NT2/D1 (cell line): Measurements from ENCODE around the gene DLG2.
A peak's percentile ranks its signal among the peaks of the same experiment; 100 is the strongest.

Experiments used
- DNase-seq: peaks from one replicate; pipeline ENCODE4 v3.0.0-alpha.2; 2011; ENCODE audit warnings: low read depth, low spot score
- H3K27me3 ChIP-seq: 2 replicates; pipeline ENCODE4 v1.6.0; 2011; ENCODE audit warnings: mild to moderate bottlenecking; ENCODE audit not compliant: insufficient read length, insufficient read depth
- H3K36me3 ChIP-seq: 2 replicates; pipeline ENCODE4 v1.6.1; 2011; ENCODE audit warnings: mild to moderate bottlenecking, low read length, mixed read lengths; ENCODE audit not compliant: insufficient read depth, insufficient read length
- H3K4me1 ChIP-seq: 2 replicates; pipeline ENCODE4 v1.5.1; 2011; ENCODE audit not compliant: insufficient read depth, insufficient read length
- H3K4me3 ChIP-seq: 2 replicates; pipeline ENCODE4 v1.5.1; 2011; ENCODE audit warnings: low read depth; ENCODE audit not compliant: insufficient read length
- H3K9ac ChIP-seq: 2 replicates; pipeline ENCODE4 v1.6.0; 2011; ENCODE audit warnings: low read depth; ENCODE audit not compliant: insufficient read length
- H3K9me3 ChIP-seq: 2 replicates; pipeline ENCODE4 v1.5.1; 2011; ENCODE audit warnings: mild to moderate bottlenecking, low read length; ENCODE audit not compliant: insufficient read depth
- SUZ12 ChIP-seq: IDR thresholded peaks from 2 replicates; pipeline ENCODE4 v1.6.1; 2011; ENCODE audit not compliant: insufficient read length, insufficient read depth; ENCODE audit errors: extremely low read depth
- YY1 ChIP-seq: IDR thresholded peaks from 2 replicates; pipeline ENCODE4 v1.6.1; 2011; ENCODE audit not compliant: insufficient read length, insufficient read depth
- ZNF274 ChIP-seq: IDR thresholded peaks from 2 replicates; pipeline ENCODE4 v1.6.1; 2011; ENCODE audit warnings: mild to moderate bottlenecking, low read depth, low read length

The DLG2 gene

DNA sequence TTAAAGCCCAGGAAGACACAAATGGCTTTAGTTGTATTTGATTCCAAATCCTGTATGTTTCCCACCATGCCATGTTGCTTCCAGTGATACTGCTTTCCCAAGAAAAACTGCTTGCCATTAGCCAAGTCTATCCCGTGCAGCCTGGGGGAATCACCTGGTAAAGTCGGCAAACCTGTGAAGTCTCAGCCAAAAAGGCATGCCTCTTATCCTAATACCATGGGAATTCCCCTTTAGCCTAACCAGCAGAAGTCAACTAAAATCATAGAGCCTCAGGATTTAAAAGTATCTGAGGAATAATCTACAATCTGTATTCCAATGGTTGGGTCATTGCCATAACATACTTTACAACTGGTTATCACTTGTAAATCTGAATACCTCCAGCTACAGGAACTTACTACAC lies 869.4 kb downstream of the DLG2 start:
- TF ChIP-seq SUZ12: no peak
- TF ChIP-seq YY1: no peak
- no peak for TF ChIP-seq ZNF274
- no peak for DNase-seq
- Histone ChIP-seq H3K27me3 (no peaks in the 10 kb centered on the region), H3K9me3 (no peaks in the 10 kb centered on the region), H3K4me3 (no peak overlapping the region), H3K4me1 (no peaks in the 10 kb centered on the region), H3K9ac (no peak overlapping the region), H3K36me3 (no peaks in the 10 kb centered on the region)

- no peak for TF ChIP-seq YY1
- TF ChIP-seq ZNF274: no peak
- TF ChIP-seq SUZ12: no peak
- Histone ChIP-seq H3K4me3 (no peak overlapping the region), H3K4me1 (no peaks in the 10 kb centered on the region), H3K27me3 (no peaks in the 10 kb centered on the region), H3K36me3 (no peaks in the 10 kb centered on the region), H3K9me3 (no peaks in the 10 kb centered on the region), H3K9ac (no peak overlapping the region)
- no peak for DNase-seq
Measured at GRCh38 chr11:84751371-84751770, 875.8 kb downstream of the DLG2 start.

- no peak overlapping the region for H3K9ac ChIP-seq
- no peaks in the 10 kb centered on the region for H3K4me1 ChIP-seq
- H3K9me3 ChIP-seq: no peaks in the 10 kb centered on the region
- TF ChIP-seq SUZ12 (no peak), YY1 (no peak), ZNF274 (no peak)
- DNase-seq: no peak
- no peaks in the 10 kb centered on the region for H3K36me3 ChIP-seq
- H3K4me3 ChIP-seq: no peak overlapping the region
- no peaks in the 10 kb centered on the region for H3K27me3 ChIP-seq
Measured at GRCh38 chr11:84747871-84748270, 879.3 kb downstream of the DLG2 start.

DNA sequence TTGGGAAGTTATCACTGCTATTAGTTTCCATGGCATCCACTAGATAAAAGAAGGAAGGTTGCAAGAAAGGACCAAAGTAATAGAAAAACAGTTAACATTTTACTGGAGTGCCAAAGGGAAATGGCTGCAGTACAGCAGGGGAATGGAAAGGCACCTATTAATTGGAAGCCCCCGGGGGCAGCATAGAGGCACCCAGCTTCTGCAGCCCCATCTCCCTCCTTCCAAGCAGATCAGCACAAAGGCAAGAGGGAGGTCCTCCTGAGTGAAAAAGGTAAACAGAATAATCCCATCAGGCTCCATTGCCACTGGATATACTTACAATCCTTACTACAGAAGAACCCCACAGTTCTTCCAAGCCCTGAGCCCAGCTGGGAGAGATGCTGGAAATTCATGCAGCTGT lies 887.1 kb downstream of the DLG2 start:
- Histone ChIP-seq H3K36me3 (no peaks in the 10 kb centered on the region), H3K4me3 (no peak overlapping the region), H3K9ac (no peak overlapping the region), H3K27me3 (no peaks in the 10 kb centered on the region), H3K9me3 (no peaks in the 10 kb centered on the region), H3K4me1 (no peaks in the 10 kb centered on the region)
- no peak for TF ChIP-seq ZNF274
- no peak for TF ChIP-seq SUZ12
- TF ChIP-seq YY1: no peak
- no peak for DNase-seq

GRCh38 chr11:84724256-84724655 lies 902.9 kb downstream of the DLG2 start:
- no peak for TF ChIP-seq YY1
- TF ChIP-seq SUZ12: no peak
- no peak for TF ChIP-seq ZNF274

GRCh38 chr11:84722583-84723108 lies 904.5 kb downstream of the DLG2 start:
- H3K27me3 ChIP-seq: no peaks in the 10 kb centered on the region
- H3K9ac ChIP-seq: no peak overlapping the region
- no peaks in the 10 kb centered on the region for H3K36me3 ChIP-seq
- H3K4me1 ChIP-seq: no peaks in the 10 kb centered on the region
- H3K4me3 ChIP-seq: no peak overlapping the region
- peak; percentile 15 for DNase-seq
- TF ChIP-seq YY1 (no peak), ZNF274 (no peak), SUZ12 (no peak)
- no peaks in the 10 kb centered on the region for H3K9me3 ChIP-seq

More at GRCh38 chr11:84724256-84724655, 902.9 kb downstream of the DLG2 start:
- H3K9me3 ChIP-seq: no peaks in the 10 kb centered on the region
- no peak overlapping the region for H3K4me3 ChIP-seq
- DNase-seq: no peak
- no peak overlapping the region for H3K9ac ChIP-seq
- H3K36me3 ChIP-seq: no peaks in the 10 kb centered on the region
- H3K4me1 ChIP-seq: no peaks in the 10 kb centered on the region
- H3K27me3 ChIP-seq: no peaks in the 10 kb centered on the region

- no peak for TF ChIP-seq ZNF274
- TF ChIP-seq YY1: no peak
- no peak for TF ChIP-seq SUZ12
- Histone ChIP-seq H3K27me3 (no peaks in the 10 kb centered on the region), H3K9ac (no peak overlapping the region), H3K9me3 (no peaks in the 10 kb centered on the region), H3K4me1 (no peaks in the 10 kb centered on the region), H3K4me3 (no peak overlapping the region), H3K36me3 (no peaks in the 10 kb centered on the region)
- DNase-seq: no peak
Measured at GRCh38 chr11:84721561-84721961, 905.6 kb downstream of the DLG2 start.
